NB4 (cell line): ENCODE data around the gene AHDC1.

Experiments
- DNase-seq: peaks from one replicate; pipeline ENCODE4 v3.0.0; 2010; ENCODE audit warnings: low read depth
- H3K4me3 ChIP-seq: one replicate; pipeline ENCODE4 v1.5.1; 2011; ENCODE audit warnings: mild to moderate bottlenecking, low read depth, low read length, moderate library complexity
- MYC ChIP-seq: IDR thresholded peaks from 2 replicates; pipeline ENCODE4 v1.6.1; 2011; ENCODE audit warnings: low read depth, low read length
- POLR2A ChIP-seq: IDR thresholded peaks from 2 replicates; pipeline ENCODE4 v1.6.1; 2011; ENCODE audit warnings: mild to moderate bottlenecking; ENCODE audit not compliant: insufficient read length; ENCODE audit errors: extremely low read depth
- TF ChIP-seq, protein P1 (sequence below): IDR thresholded peaks from 2 replicates; pipeline ENCODE4 v1.6.1; 2011; ENCODE audit warnings: low read depth, low read length
- TF ChIP-seq, protein P2 (sequence below): IDR thresholded peaks from one replicate; pipeline ENCODE4 v1.5.1; 2012; ENCODE audit warnings: low read depth, low read length

The AHDC1 gene

DNA sequence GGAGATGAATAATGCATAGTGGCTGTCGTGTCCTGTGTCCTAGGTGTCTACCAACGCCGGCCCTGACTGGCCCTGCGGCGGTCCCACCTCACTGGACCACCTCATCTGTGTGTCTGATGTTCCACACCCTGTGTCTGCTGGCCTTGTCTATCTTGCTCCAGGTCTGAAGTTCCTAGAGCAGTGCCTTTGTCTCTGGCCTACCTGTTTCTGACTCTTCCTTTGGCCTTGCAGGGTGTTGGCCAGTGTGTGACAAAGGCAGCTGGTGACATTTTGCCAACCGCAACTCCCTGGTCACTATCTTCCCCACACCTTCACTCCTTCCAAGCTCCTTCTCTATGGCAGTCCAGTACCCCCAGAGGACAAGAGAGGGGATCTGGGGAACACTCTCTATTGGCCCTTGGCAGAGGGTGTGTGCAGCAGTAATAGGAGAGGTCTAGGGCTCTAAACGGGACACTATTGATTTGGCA, 1.4 kb upstream of the AHDC1 start:
- no peak overlapping the region for H3K4me3 ChIP-seq
- TF ChIP-seq, protein P1, sequence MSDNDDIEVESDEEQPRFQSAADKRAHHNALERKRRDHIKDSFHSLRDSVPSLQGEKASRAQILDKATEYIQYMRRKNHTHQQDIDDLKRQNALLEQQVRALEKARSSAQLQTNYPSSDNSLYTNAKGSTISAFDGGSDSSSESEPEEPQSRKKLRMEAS, result no peak
- TF ChIP-seq, protein P2, sequence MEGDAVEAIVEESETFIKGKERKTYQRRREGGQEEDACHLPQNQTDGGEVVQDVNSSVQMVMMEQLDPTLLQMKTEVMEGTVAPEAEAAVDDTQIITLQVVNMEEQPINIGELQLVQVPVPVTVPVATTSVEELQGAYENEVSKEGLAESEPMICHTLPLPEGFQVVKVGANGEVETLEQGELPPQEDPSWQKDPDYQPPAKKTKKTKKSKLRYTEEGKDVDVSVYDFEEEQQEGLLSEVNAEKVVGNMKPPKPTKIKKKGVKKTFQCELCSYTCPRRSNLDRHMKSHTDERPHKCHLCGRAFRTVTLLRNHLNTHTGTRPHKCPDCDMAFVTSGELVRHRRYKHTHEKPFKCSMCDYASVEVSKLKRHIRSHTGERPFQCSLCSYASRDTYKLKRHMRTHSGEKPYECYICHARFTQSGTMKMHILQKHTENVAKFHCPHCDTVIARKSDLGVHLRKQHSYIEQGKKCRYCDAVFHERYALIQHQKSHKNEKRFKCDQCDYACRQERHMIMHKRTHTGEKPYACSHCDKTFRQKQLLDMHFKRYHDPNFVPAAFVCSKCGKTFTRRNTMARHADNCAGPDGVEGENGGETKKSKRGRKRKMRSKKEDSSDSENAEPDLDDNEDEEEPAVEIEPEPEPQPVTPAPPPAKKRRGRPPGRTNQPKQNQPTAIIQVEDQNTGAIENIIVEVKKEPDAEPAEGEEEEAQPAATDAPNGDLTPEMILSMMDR, result no peak
- no peak for TF ChIP-seq POLR2A
- TF ChIP-seq MYC, result no peak
- no peak for DNase-seq

DNA sequence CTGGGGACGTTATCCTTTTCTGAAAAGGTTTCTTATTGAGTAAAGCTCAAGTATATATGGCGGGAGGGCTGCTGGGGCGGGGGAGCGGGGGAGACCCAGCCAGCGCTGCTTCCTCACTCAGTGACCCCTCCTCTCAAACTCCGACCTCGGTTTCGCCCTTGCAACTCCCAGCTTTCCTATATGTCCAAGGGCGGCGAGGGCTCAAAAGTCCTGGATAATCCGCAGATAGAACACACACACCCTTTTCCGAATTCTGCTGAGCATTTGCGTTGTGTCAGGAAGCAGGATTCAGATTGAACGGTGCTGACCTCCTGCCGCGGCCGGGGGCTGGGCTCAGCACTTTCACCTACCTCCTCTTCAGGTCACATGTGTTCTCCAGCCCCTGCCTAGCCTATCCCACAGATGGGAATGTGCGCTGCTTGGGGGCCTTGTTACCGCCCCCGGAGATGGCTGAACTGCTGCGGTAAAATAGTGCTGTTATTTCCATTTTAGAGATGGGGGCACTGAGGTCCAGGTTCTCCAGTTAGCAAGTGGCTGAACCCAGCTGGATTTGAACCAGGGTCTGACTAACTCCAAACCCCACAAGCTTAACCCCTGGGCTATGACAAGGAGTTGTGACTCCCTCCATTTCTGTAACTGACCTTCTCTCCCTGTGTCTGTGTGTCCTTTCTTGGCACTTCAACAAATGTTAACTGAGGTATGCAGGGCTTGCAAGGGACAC, 795 bp upstream of the AHDC1 start:
- DNase-seq, result no peak
- TF ChIP-seq MYC (no peak), POLR2A (no peak)
- TF ChIP-seq, protein P1, result no peak
- TF ChIP-seq, protein P2, result no peak

DNA sequence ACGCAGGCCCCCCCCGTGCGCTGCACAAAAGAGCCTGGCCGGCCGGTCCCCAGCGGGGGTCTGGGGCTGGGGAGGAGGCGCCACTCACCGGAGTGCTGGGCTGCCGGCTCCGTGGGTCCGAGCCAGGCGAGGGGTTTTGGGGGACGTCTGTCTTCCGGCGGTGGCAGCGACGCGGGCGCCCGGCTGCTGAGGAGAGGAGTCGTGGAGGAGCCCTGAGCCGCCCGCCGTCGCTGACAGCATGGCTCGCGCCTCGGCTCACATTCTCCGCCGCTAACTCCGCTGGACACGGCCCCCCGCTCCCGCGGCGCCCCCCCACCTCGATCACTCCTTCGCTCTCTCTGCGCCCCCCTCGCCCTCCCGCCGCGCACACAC, 649 bp downstream of the AHDC1 start:
- peak overlapping the region; percentile 74 for H3K4me3 ChIP-seq
- TF ChIP-seq, protein P2, result no peak
- TF ChIP-seq POLR2A, result no peak
- no peak for TF ChIP-seq MYC
- TF ChIP-seq, protein P1, result peak; percentile 46
- peak; percentile 58 for DNase-seq

More for the DNA sequence above, 795 bp upstream of the AHDC1 start:
- H3K4me3 ChIP-seq, result peak overlapping the region; percentile 43

DNA sequence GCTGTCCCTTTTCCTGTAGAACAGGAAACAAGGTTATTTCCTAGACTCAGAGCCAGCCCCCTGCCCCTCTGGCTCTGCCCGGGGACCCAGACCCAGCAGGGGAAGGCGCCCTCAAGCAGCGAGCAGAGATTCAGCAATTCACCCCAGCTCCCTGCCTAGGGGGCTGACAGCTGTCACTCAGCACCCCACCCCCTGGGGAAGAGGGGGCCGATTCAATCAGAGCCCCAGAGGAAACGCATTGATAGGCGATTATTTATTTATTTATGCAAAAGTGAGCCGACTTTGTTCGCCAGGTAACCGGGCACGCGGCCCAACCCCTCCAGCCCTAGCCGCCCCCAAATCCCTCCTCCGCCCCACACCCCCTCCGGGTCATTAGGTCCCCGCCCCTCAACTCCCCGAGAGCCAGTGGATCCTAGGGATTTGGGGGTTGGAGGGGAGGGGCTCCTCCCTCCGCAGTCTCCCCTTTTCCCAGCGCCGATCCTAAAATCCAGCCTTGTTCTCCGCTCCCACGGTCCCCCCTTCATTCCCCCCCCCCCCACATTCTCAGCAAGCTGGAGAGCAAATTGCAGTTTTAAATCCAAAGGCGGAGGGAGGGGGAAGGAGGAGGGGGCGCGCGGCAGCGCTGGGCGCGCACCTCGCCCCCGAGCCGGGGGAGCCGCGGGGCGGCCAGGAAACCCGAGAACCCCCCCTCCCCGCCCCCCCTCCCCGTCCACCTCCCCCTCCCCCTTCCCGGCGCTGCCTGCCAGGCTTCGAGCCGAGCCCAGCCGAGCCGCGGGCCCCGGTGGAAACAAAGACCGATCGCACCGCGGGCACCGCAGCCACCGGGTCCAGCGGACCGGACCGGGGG, 1.3 kb downstream of the AHDC1 start:
- peak; percentile 72 for DNase-seq
- TF ChIP-seq MYC, result no peak
- peak overlapping the region; percentile 74 for H3K4me3 ChIP-seq

DNA sequence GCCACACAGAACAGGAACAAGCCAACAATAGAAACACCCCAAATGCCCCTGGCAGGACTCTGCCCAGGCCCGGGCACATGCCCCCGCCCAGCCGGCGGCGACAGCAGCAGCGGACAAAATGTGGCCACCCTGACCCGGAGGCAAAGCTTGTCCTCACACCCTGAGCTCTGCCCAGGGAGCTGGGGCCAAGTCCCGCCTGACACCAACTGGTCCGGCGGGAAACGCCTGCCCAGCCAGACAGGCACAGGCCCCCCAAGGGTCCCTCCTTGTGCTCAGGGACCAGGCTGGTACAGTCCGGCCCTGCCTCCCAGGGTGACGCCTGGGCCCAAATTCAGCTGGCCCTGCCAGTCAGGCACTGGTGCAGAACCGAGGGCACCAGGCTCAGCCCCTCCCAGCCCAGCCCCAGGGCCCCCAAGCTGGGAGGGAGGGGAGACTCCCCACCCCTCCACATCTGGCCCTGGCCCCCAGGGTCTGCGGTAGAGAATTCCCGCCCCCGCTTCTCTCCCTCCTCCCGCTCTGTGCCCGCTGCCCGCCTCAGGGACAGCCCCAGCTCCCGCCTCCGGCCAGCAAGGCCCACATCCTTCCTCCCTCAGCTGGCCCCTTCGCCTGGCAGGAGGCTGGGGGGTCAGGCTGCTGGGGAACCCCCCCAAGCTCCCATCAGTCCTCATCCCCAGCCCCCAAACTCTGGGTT, 2.0 kb downstream of the AHDC1 start:
- H3K4me3 ChIP-seq, result peak overlapping the region; percentile 74
- DNase-seq, result peak; percentile 80
- TF ChIP-seq, protein P2, result no peak
- TF ChIP-seq POLR2A (no peak), MYC (no peak)
- TF ChIP-seq, protein P1, result no peak

DNA sequence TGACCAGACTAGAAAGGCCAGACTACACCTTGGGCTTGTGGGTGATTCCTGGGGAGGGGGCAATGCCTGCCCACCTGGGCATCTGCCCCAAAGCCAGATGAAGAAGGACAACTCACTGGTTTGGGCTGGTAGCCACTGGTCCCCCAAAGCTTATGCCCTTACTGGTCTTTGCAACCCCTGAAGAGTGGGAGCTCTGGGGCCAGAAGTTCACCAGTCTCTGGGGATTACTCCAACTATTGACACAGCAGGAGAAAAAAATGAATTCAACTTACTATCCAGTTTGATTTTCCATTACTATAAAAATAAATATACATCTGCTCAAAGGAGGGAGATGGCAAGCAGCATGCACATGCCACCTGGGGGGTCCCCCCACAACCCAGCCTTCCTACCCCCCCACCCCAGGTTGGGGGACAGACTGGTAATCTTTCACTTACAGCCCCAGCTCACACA, 2.6 kb downstream of the AHDC1 start:
- TF ChIP-seq MYC, result no peak
- peak; percentile 63 for DNase-seq
- H3K4me3 ChIP-seq, result peak overlapping the region; percentile 74
